HG02885 (cell line): ENCODE data around the gene NEO1.
A peak's percentile ranks its signal among the peaks of the same experiment; 100 is the strongest.

Experiments
- ATAC-seq: cut with Tn5 transposase; IDR thresholded peaks from one replicate; pipeline ENCODE4 v1.9.1; 2021; ENCODE audit warnings: mild to moderate bottlenecking; ENCODE audit not compliant: unreplicated experiment, poor library complexity

NEO1 gene

DNA sequence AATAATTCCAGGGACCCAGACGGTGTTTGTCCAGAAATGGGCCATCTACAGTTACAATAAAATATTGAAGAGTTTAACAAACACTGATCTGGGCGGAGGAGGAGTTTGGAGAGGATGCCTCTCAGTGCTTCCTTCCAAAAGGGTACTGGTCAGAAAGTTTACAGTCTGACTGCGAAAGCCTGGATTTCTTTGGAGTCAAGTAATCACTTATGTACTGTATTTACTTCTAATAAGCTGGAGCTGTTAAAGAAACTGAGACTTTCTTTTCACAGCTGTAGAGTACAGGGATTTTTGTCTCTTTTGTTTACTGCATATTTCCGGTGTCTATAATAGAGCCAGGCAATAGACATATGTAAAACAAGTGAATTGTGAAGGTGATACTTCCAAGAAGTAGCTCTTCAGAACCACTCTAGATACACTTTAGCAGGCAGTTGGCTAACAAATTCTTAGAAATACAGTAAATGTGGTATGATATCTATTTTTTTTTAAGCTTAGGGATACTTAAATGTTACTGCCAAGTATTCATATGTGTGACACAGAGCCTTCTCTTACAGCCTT is 22.1 kb upstream of the NEO1 start:
- no peak for ATAC-seq

DNA sequence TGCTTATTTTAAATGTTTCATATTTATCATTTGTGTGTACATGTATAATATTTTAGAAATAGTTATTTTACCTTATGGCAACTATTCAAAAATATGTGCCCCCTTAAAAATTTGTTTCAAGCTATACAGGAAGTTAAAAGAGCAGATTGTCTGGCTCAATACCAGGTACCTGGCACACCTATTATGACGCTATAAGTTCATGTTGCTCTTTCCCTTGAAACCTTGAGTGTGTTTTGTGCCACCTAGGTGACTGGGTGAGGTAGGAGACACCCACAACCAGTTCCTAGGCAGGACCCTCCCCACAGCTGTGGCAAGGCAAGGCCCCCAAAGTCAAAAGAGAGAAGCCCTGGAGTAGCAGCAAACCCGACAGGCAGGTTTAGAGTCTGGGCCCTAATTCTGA is 20.6 kb upstream of the NEO1 start:
- no peak for ATAC-seq

DNA sequence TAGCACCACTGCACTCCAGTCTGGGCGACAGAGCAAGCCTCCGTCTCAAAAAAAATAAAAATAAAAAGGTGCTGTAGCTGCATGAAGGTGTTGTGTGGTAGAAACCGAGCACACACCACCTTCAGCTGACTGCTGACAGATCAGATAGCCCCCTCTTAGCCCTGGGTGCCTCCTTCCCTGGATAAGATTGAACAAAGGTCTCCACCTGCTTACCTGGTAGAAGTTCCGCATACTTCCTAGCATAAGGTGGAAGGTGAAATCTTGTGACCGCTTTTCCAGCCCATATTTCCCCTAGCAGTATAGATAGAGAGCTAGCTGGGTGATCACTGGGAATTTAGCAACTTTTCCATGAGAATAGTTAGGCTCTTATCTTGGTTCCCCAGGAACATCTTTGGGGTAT is 18.7 kb upstream of the NEO1 start:
- no peak for ATAC-seq

DNA sequence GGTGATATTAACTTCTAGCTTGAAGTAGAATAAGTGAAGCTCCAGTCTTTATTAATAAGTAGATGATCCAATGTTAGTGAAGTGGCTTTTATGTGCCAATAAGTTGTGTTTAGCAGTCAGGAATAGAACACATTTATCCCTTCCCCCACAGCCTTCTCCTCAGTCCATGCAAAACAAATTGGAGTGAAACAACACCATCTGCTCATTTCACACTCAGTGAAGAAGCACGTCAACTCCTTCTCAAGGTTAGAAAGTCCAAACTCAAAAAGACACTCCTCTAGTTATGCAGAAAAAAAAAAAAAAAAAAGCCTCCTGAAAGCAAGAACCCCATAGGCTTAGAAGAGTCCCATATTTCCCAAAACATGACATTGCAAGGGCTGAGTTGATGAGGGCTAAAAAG is 18.0 kb upstream of the NEO1 start:
- ATAC-seq, result no peak

DNA sequence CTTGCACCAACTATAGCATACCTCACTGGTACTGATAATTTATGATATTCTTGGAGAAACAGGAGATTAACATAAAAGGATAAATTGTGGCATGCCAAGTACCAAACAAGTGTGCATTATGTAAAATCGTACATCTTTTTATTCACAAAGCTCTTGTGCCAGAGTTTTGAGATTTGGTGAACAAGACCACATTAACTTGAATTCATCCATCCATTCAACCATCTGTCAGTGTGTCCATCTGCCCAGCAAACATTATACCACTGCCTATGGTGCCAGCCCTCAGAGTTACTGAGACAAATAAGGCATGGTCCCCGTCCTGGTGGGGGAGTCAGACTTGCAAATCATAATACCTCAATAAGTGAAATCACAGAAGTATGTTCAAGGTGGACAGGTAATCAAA is 17.0 kb upstream of the NEO1 start:
- no peak for ATAC-seq

DNA sequence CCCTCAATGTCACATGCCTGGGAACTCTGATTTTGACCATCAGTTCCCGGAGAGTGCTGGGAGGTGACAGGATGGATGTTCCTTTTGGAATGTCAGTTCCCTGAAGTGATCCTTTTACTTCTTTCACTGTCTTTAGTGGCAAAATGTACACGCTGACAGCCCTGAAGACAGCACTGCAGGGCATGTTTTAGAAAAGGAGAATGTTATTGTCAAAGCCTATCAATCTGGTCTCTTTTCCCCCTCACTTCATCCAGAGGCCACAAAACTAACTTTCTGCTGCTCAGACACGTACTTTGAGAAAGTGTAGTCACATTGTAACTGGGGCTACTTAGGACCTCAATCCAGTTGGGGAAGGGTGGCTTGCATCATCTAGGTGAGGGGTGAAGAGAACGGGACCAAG is 14.0 kb upstream of the NEO1 start:
- no peak for ATAC-seq

DNA sequence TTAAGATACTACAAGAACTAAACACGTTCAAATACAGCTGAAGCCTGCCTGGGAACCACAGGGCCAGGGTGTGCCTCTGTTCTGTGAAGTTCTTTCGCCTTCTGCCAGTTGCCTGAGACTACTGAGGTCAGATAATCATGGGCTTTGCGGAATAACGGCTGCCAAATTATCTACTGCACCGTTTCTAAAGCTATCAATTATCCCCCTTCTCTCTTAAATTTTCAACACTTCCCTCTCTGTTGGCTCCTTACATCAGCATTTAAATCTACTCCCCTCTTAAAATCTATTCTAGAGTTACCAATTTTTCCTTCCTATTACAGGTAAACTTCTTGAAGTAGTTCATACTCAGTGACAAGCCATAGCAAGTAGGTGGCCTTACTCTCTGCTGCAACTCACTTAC is 6.2 kb upstream of the NEO1 start:
- ATAC-seq, result no peak

DNA sequence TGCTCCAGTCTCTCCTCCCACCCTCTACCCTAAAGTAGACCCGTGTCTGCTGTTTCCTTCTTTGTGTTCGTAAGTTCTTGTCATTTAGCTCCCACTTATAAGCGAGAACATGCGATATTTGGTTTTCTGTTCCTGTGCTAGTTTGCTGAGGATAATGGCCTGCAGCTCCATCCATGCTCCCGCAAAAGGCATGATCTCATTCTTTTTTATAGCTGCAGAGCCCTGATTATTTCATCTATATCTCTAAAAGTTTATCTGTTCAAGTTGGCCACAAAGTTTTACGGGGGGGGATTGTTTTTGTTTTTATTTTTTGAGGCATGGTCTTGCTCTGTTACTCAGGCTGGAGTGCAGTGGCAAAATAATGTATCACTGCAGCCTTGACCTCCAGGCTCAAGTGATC is 4.4 kb upstream of the NEO1 start:
- no peak for ATAC-seq

DNA sequence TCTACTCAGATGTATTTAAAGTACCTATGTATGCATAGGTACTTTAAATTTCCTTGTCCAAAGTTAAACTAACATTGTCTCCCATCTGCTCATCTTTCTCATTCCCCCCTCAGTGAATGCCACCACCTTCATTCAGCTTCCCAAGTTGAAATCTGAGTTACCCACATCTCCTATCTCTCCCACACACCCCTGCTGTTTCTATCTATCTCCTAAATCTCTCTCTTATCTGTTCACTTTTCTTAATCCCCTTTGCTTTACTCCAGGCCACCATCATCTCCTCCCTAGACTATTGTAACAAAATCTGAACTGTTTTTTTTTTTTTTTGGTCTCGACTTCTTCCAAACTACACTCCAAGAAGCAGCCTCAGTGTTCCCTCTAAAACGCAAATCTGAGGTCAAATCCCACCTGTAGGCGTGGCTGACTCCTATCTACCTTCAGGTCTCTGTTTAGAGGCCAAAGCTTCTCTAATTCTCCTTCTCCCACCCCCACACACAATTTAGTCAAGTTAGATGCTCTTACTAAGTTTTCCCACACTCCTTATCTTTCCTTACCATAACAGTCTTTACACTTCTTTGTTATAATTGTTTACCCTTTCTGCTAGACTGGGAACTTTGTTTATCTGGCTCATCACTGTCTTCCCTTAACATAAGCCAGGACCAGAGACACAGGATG is 3.5 kb upstream of the NEO1 start:
- ATAC-seq, result no peak

DNA sequence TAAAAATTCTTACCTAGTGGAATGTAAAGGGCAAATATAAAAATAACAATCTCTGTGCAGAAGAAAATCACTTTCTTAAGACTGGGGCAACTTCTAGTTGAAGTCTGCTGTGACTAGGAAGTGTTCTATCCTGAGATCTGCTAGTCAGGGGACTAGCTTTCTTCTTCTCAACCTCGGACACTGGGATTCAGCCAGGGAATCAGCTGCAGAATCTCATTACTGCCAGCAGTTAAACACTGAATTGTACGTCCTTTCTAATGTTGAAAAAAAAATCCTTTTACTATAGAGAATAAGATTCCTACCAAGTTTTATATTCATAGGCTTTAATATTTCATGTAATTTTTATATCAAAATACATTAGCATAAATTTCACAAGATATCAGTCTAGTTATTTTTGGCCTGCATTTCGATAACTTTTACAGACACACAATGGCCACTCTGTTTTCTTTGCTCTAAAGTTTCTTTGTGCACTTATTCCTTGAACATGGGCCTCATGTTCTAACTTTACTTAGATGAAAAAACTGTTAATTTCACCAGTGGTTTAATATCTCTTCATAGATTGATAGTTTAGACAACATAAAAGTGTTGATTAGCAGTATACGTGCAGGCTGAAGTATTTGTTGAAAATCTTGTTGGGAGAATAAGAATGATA is 2.6 kb upstream of the NEO1 start:
- ATAC-seq, result no peak

DNA sequence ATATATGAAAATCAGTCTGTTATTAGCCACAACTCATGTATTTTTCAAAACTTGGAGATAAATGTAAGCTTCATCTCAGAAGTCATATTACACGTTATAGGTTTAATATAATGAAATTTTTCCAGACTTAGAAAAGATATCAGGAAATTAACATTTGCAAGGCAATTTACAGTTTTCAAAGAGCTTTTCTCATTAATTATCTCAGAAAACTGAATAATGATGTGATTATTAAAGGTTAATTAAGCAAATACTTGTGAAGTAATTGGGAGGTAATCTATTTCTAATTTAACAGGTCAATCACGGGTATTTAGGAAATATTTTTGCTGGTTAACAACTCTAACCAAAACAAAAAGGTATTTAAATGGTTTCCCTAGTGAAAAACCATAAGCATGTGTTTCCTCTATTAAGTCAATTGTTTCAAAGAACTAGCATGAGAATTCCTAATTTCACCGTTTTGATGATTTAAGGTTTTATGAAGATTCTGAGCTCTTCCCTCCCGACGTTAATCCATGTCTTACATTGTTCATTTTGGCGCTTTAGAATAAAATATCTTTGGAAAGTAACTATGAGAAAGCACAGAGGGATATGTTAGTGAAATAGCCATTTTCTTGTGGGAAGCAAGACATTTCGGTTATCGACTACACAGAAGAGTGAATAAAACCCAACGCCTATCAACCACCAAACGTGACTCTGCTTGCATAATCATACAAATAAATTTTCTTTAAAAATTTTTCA is 1.5 kb upstream of the NEO1 start:
- ATAC-seq, result no peak

DNA sequence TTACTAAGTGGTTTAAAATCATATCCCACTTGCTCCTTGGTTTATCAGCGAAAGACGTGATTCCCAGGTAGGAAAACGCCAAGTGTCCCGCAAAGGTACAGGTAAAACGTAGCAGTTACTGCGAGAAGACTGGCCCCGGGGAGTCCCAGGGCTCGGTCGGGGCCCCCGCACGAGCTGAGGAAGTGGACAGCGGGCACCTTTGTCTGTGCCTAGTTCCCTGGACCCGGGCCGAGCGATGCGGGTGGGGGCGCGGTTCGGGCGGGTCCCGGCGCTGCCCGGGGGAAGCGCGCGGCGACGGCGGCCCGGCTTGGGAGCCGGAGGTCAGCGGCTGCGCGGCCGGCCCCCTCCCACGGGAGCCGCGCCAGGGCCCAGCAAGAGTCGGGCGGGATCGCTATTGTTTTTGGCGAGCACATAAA is 864 bp upstream of the NEO1 start:
- no peak for ATAC-seq

DNA sequence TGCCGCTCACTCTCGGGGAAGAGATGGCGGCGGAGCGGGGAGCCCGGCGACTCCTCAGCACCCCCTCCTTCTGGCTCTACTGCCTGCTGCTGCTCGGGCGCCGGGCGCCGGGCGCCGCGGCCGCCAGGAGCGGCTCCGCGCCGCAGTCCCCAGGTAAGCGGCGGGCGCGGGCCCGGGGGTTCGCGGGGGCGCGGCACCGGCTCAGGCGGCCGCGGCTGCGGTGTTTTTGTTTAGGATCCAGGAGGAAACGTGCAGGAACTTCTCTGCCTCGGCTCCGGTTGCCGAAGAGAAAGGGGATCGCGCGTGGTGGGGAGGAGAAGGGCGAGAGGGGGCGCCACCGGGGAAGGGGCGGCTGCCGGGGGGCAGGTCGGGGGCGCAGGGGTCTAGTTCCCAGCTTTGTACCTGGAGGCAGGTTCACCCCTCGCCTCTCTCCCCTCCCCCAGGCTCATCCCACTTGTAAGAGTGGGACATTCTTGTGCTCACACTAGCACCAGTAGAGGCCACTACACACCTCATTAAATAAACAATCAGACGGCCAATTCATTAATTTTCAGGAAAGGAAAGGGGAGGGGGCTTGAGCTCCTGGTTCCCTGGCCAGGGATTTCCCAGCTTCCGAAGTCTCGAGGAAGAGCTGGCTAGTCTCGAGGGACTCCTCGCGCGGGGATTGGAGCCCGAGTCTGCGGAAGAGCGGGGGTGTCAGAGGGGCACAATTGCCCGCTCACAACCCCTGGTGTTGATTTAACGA is 562 bp downstream of the NEO1 start:
- peak; percentile 42 for ATAC-seq

DNA sequence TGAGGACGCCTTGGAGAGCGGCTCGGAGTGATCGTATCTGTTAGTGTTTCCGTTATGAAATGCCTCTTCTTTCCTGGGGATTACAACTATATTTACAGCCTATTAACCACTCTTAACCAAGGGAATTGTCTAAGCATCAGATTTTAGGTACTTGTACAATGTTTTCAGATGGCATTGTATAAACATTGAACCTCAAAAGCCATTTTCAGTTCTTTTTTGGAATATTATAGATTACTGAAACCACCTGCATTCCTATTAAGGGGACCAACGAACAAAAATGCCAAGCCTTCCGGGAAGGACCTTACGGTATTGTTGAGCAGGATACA is 1.1 kb downstream of the NEO1 start:
- ATAC-seq, result no peak

DNA sequence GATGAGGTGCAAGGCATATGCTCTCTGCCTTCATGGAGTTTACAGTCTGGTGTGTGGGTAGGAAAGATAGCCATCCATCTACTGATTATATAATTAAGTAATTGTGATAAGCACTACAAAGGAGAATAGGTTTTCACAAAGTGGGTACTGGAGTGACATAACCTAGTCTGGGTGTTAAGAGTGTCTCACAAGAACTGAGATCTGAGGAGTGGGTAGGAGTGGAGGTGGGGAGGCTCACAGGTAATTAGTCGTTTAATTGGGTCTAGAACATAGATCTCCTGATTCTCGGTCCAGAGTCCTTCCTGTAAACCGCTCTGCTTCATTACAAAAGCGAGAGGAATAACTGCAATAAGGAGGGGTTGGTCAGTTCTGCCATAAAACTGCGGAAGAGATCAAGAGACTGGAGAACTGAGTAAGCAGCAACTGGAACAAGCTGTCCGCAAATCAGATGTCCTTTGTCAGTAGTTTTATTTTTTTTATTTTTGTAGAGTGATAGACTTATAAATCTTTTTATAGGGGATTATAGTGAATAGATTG is 2.2 kb downstream of the NEO1 start:
- no peak for ATAC-seq

DNA sequence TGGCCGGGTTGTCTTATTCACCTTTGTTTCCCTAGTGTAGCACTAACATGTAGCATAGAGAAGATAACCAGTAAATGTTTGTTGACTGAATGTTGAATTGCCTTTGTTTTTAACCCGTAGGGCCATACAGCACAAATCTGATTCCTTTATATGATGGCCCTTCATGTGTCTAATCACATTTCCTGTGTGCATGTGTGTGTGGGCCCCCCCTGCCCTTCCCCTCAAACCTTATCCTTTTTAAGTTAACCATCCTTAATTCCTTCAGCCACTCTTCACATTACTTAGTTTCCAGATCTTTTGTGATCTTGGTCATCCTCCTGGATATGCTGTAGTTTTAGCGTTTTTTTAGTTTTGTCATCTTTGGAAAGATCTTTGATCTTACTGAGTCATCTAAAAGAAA is 4.2 kb downstream of the NEO1 start:
- no peak for ATAC-seq

DNA sequence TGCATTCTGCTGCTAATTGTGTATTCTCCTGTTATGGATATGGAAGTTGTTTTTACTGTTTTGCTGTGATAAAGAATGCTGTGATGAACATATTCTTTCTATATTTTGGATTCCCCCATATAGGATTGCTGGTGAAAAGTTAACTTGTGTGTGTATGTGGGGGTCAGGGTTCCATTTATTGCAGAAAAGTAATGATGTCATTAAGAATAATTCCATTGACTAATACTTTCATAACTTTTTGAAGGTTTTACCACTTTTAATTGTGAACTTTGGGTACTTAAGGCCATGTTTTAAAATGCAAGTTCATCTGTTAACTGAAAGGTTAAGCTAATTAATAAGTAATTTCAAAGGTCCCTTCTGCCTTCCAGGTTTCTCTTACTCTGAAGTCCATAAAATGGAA is 6.2 kb downstream of the NEO1 start:
- no peak for ATAC-seq

DNA sequence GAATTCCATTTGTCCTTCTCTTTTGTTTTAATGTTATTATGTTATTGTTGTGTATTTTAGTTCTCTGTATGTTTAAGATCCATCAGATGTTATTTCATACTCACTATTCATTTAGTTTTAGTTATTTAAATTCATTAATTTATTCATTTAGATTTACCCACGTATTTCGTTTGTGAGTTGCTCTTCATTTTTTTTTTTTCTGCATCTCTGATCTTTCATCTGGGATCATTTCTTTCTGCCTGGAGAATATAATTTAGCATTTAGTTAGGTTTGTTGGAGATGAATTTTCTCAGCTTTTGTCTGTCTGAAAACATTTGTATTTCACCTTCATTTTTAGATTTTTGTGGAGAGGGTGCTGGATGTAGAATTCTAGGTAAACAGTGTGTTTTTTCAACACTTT is 12.9 kb downstream of the NEO1 start:
- no peak for ATAC-seq

DNA sequence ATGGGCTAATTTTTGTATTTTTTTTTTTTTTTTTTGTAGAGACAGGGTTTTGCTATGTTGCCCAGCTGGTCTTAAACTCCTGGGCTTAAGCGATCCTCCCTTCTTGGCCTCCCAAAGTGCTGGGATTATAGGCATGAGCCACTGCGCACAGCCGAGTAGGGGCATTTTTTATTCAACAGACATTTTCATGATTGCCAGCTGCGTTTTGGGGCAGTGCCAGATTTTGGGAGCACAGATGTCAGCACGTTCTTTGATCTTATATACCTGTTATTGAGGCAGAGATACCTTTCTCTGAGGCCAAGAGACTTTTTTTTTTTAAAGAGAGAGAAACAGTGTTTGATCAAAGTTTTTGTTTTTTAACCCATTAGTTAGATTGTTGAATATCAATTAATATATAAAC is 16.8 kb downstream of the NEO1 start:
- ATAC-seq, result no peak

DNA sequence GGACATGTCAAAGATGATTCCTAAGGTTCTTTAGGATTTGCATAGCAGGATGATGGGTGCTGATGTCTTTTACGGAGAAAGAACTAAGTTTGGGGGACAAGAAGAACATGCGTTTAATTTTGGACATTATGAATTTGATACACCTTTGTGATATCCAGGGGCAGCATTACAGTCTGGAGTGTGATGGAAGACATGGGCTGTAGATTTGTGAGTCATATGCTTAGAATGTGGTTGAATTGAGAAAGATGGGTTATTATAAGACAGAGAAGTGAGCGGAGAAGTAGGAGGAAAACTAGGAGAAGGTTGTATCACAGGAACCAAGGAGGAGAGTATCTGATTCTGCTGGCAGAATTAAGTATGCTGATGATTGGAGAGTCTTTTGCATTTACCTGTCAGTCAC is 20.6 kb downstream of the NEO1 start:
- no peak for ATAC-seq

DNA sequence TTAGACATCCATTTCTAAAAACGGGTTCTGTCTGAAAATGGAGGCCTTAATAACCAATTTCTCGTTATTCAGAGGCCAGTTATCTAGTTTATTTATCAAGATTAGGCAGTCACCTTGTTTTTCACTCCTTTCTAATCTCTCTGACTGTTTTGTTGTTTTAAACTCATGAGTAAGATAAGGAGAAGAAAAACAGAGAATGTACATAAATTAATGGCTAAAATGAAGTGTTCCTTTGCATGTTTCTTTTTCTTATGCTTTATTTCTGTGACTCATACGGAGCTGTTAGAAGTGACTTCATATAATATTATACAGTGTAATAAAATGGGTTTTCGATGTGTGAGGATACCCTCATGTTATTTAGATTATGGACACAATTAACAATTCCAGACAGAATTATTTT is 22.0 kb downstream of the NEO1 start:
- no peak for ATAC-seq
